Astrocyte (in vitro differentiated cells and primary cell): ENCODE data around the gene MED13L. TPM values are rescaled to one million over a fixed set of nuclear protein-coding genes. Genes with fewer than 3 reads are reported as not detected.

Experiments used
- DNase-seq: peaks from one replicate; pipeline ENCODE4 v3.0.0-alpha.2; 2010; ENCODE audit warnings: low read depth
- FAIRE-seq: peaks from 2 replicates; lab custom pipeline; 2011; peaks lifted over from hg19 to GRCh38; lab: Jason Lieb, UNC
- H2AFZ ChIP-seq: 2 replicates; pipeline ENCODE4 v1.6.0; 2012; ENCODE audit warnings: low read depth, low read length, inconsistent platforms
- H3K27ac ChIP-seq: 2 replicates; pipeline ENCODE4 v1.5.1; 2011; ENCODE audit warnings: low read depth, low read length, inconsistent platforms
- H3K27me3 ChIP-seq: 2 replicates; pipeline ENCODE4 v1.6.0; 2011; ENCODE audit warnings: low read length, inconsistent platforms; ENCODE audit not compliant: insufficient read depth
- H3K36me3 ChIP-seq: 2 replicates; pipeline ENCODE4 v1.5.1; 2011; ENCODE audit warnings: low read length, inconsistent platforms; ENCODE audit not compliant: insufficient read depth
- H3K4me1 ChIP-seq: 2 replicates; pipeline ENCODE4 v1.5.1; 2011; ENCODE audit warnings: low read length, inconsistent platforms; ENCODE audit not compliant: insufficient read depth
- H3K4me2 ChIP-seq: 2 replicates; pipeline ENCODE4 v1.6.0; 2012; ENCODE audit warnings: low read length, inconsistent platforms
- H3K4me3 ChIP-seq: 2 replicates; pipeline ENCODE4 v1.5.1; 2011; ENCODE audit warnings: low read depth, mild to moderate bottlenecking, low read length, inconsistent platforms; ENCODE audit not compliant: insufficient read depth
- H3K79me2 ChIP-seq: 2 replicates; pipeline ENCODE4 v1.6.0; 2012; ENCODE audit warnings: mild to moderate bottlenecking, low read length, inconsistent platforms; ENCODE audit not compliant: insufficient read depth
- H3K9ac ChIP-seq: 2 replicates; pipeline ENCODE4 v1.6.0; 2012; ENCODE audit warnings: mild to moderate bottlenecking, low read length, inconsistent platforms
- H3K9me3 ChIP-seq: 2 replicates; pipeline ENCODE4 v1.5.1; 2012; ENCODE audit warnings: low read depth, mild to moderate bottlenecking, low read length, inconsistent platforms; ENCODE audit not compliant: insufficient read depth
- H4K20me1 ChIP-seq: 2 replicates; pipeline ENCODE4 v1.6.0; 2012; ENCODE audit warnings: low read length, inconsistent platforms; ENCODE audit not compliant: insufficient read depth
- H3K27ac Mint-ChIP-seq: one replicate; pipeline ENCODE4 v1.8.0; 2021; ENCODE audit warnings: mild to moderate bottlenecking, mixed read lengths; ENCODE audit not compliant: unreplicated experiment
- H3K27me3 Mint-ChIP-seq: one replicate; pipeline ENCODE4 v1.8.0; 2021; ENCODE audit warnings: low read depth, mixed read lengths; ENCODE audit not compliant: unreplicated experiment
- H3K36me3 Mint-ChIP-seq: one replicate; pipeline ENCODE4 v1.8.0; 2021; ENCODE audit warnings: low read depth, mixed read lengths; ENCODE audit not compliant: unreplicated experiment
- H3K4me1 Mint-ChIP-seq: one replicate; pipeline ENCODE4 v1.8.0; 2021; ENCODE audit warnings: low read depth, mixed read lengths; ENCODE audit not compliant: unreplicated experiment
- H3K4me3 Mint-ChIP-seq: one replicate; pipeline ENCODE4 v1.8.0; 2021; ENCODE audit warnings: mild to moderate bottlenecking, moderate library complexity, mixed read lengths; ENCODE audit not compliant: unreplicated experiment
- H3K9me3 Mint-ChIP-seq: one replicate; pipeline ENCODE4 v1.8.0; 2021; ENCODE audit warnings: mild to moderate bottlenecking, mixed read lengths; ENCODE audit not compliant: unreplicated experiment
- EZH2 ChIP-seq: IDR thresholded peaks from 2 replicates; pipeline ENCODE4 v1.6.1; 2012; ENCODE audit warnings: mild to moderate bottlenecking, low read length, inconsistent platforms; ENCODE audit not compliant: insufficient read depth
- total RNA-seq: library from RNA; stranded (reverse); gene quantifications from 2 replicates; pipeline ENCODE4 v1.2.1, GENCODE V29; 2021
- TF ChIP-seq, protein P1 (sequence below): IDR thresholded peaks from 2 replicates; pipeline ENCODE4 v1.5.1; 2011; ENCODE audit warnings: low read depth, mild to moderate bottlenecking, inconsistent platforms, low read length, moderate library complexity; ENCODE audit not compliant: insufficient read depth

The MED13L gene
- total RNA-seq, 1 donor from 2014 or later, result 153 TPM

DNA sequence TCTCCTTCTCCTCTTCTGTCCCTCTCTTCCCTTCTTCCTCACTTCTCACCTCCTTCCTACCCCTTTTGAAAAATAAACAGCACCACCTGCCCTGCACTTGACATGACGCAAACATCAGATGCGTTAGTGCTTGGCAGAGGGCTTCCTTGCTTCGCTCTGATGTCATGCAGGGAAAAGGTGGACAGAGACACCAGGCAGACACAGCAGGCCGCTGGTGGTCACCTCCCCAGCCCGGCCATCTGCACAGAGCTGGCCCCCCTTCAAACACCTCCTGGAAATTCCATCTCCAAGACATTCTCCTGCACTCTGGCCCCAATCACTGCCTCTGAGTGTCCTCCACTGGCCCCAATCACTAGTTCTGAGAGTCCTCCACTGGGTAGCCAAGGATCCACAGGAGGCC, 353.6 kb downstream of the MED13L start:
- H3K36me3 ChIP-seq, result no peaks in the 10 kb centered on the region
- H3K9me3 Mint-ChIP-seq, result peaks cover 2% of the 10 kb centered on the region
- H3K27me3 Mint-ChIP-seq, result peaks cover 43% of the 10 kb centered on the region
- H3K9me3 ChIP-seq, result peaks cover 9% of the 10 kb centered on the region
- no peak overlapping the region for H3K4me3 Mint-ChIP-seq
- H4K20me1 ChIP-seq, result no peaks in the 10 kb centered on the region
- FAIRE-seq (no peak), DNase-seq (no peak)
- H3K27ac ChIP-seq, result no peak overlapping the region
- no peaks in the 10 kb centered on the region for H3K79me2 ChIP-seq
- no peak overlapping the region for H3K4me3 ChIP-seq
- no peak overlapping the region for H2AFZ ChIP-seq
- H3K36me3 Mint-ChIP-seq, result no peaks in the 10 kb centered on the region
- H3K9ac ChIP-seq, result no peak overlapping the region
- H3K4me1 ChIP-seq, result no peaks in the 10 kb centered on the region
- TF ChIP-seq, protein P1, sequence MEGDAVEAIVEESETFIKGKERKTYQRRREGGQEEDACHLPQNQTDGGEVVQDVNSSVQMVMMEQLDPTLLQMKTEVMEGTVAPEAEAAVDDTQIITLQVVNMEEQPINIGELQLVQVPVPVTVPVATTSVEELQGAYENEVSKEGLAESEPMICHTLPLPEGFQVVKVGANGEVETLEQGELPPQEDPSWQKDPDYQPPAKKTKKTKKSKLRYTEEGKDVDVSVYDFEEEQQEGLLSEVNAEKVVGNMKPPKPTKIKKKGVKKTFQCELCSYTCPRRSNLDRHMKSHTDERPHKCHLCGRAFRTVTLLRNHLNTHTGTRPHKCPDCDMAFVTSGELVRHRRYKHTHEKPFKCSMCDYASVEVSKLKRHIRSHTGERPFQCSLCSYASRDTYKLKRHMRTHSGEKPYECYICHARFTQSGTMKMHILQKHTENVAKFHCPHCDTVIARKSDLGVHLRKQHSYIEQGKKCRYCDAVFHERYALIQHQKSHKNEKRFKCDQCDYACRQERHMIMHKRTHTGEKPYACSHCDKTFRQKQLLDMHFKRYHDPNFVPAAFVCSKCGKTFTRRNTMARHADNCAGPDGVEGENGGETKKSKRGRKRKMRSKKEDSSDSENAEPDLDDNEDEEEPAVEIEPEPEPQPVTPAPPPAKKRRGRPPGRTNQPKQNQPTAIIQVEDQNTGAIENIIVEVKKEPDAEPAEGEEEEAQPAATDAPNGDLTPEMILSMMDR, result no peak
- H3K4me1 Mint-ChIP-seq, result no peaks in the 10 kb centered on the region
- no peak overlapping the region for H3K27ac Mint-ChIP-seq
- no peak overlapping the region for H3K4me2 ChIP-seq
- H3K27me3 ChIP-seq, result peaks cover 7% of the 10 kb centered on the region

GRCh38 chr12:115922952-115923564, 354.4 kb downstream of the MED13L start:
- Mint-ChIP-seq H3K9me3 (peaks cover 2% of the 10 kb centered on the region), H3K36me3 (no peaks in the 10 kb centered on the region), H3K4me3 (no peak overlapping the region), H3K27me3 (peaks cover 50% of the 10 kb centered on the region), H3K4me1 (no peaks in the 10 kb centered on the region), H3K27ac (no peak overlapping the region)
- Histone ChIP-seq H3K9ac (no peak overlapping the region), H4K20me1 (no peaks in the 10 kb centered on the region), H2AFZ (no peak overlapping the region), H3K4me1 (no peaks in the 10 kb centered on the region), H3K4me3 (no peak overlapping the region), H3K27ac (no peak overlapping the region), H3K4me2 (no peak overlapping the region), H3K79me2 (no peaks in the 10 kb centered on the region), H3K27me3 (peaks cover 13% of the 10 kb centered on the region), H3K9me3 (peaks cover 9% of the 10 kb centered on the region), H3K36me3 (no peaks in the 10 kb centered on the region)
- FAIRE-seq (no peak), DNase-seq (no peak)
- TF ChIP-seq EZH2, result no peak
- TF ChIP-seq, protein P1, result no peak

DNA sequence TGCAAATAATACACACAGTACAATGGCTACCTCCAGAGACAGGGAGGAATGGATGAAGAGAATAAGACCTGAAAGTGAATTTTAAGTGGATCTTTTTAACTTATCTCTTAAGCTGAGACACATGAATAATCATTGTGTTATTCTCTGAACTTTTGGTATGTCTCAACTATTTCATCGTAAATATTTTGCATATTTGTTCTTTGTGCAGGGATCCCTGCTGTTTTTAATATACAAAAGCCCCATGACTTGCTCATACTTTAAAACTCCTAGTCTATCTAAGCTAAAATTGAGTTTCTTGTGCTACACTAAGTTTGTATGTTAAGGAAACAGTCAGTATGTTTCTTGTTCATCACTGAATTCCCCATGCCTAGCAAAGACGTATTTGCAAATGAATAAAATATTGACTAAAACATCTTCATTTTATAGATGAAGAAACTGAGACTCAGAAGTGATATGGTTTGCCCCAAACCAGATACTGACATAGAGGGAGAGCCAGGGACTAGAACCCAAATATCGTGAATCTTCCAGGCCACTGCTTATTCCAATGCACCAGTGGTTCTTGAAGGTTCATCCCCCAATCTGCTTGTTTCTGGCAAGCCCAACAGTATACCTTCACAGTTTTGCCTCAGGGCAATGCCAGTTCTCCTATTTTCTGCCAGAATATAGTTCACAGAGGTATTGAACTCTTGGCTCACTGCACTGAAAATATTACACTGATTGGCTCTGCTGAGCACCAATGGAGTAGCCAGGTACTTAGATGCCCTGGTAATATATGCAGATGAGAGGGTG, 356.9 kb downstream of the MED13L start:
- Histone ChIP-seq H3K9me3 (peaks cover 9% of the 10 kb centered on the region), H3K36me3 (no peaks in the 10 kb centered on the region), H4K20me1 (no peaks in the 10 kb centered on the region), H3K4me2 (no peak overlapping the region), H2AFZ (no peak overlapping the region), H3K4me3 (no peak overlapping the region), H3K79me2 (no peaks in the 10 kb centered on the region), H3K9ac (no peak overlapping the region), H3K27me3 (peaks cover 29% of the 10 kb centered on the region), H3K4me1 (no peaks in the 10 kb centered on the region), H3K27ac (no peak overlapping the region)
- Mint-ChIP-seq H3K4me1 (no peaks in the 10 kb centered on the region), H3K4me3 (no peak overlapping the region), H3K9me3 (peaks cover 2% of the 10 kb centered on the region), H3K27me3 (peaks cover 60% of the 10 kb centered on the region), H3K36me3 (no peaks in the 10 kb centered on the region), H3K27ac (no peak overlapping the region)
- FAIRE-seq, result no peak
- DNase-seq, result no peak
- no peak for TF ChIP-seq EZH2
- TF ChIP-seq, protein P1, result no peak
